GM13977 (cell line): Measurements from ENCODE around the gene CHSY1.

Experiments used
- DNase-seq: peaks from one replicate; pipeline ENCODE4 v3.0.0; 2012; ENCODE audit warnings: low spot score
- CTCF ChIP-seq: IDR thresholded peaks from 2 replicates; pipeline ENCODE4 v1.5.1; 2012; ENCODE audit warnings: mild to moderate bottlenecking, control low read depth; ENCODE audit not compliant: insufficient read depth; ENCODE audit errors: extremely low read depth, missing control alignments
- in situ Hi-C: fragments of 300-500 bp; cut with MboI; formaldehyde crosslinking; loops from one replicate; pipeline ENCODE4 v1.12.0; 2022; ENCODE audit warnings: low sequenced_read_pairs, low pct_unique_long_range_greater_than_20kb, mixed read lengths, inconsistent platforms; ENCODE audit not compliant: unreplicated experiment

Gene CHSY1

GRCh38 chr15:101204739-101205535 is 46.9 kb downstream of the CHSY1 start:
- no peak for TF ChIP-seq CTCF
- DNase-seq: no peak
- in situ Hi-C loops: no loop called here

GRCh38 chr15:101203607-101204189 is 48.1 kb downstream of the CHSY1 start:
- in situ Hi-C loops: no loop called here
- TF ChIP-seq CTCF: no peak
- no peak for DNase-seq

- TF ChIP-seq CTCF: no peak
- no peak for DNase-seq
- in situ Hi-C loops: no loop called here
Measured at GRCh38 chr15:101203029-101203573, 48.7 kb downstream of the CHSY1 start.

- DNase-seq: no peak
- no peak for TF ChIP-seq CTCF
- in situ Hi-C loops: no loop called here
Measured at GRCh38 chr15:101201411-101202174, 50.3 kb downstream of the CHSY1 start.

- in situ Hi-C loops: no loop called here
- no peak for TF ChIP-seq CTCF
- no peak for DNase-seq
Measured at GRCh38 chr15:101200181-101200580, 51.7 kb downstream of the CHSY1 start.

GRCh38 chr15:101198800-101199199 is 53.0 kb downstream of the CHSY1 start:
- no peak for TF ChIP-seq CTCF
- in situ Hi-C loops: loop anchor here (10.0 kb wide), 1 partner anchor 46 kb away; no protein-coding TSS in a partner anchor
- no peak for DNase-seq
